ENCODE measurements around the gene IP6K3. TPM values are rescaled to one million over a fixed set of nuclear protein-coding genes. Genes with fewer than 3 reads are reported as not detected.
A peak's percentile ranks its signal among the peaks of the same experiment; 100 is the strongest.

Gene IP6K3
- polyA plus RNA-seq, 3 donors: not detected

- Histone ChIP-seq H3K4me3 (replicated peaks in 1 of 3; ENCODE audit: low read depth in 2 of 3, low read length in 3 of 3) (no peak overlapping the region), H3K27ac (ENCODE audit: low read depth in 1 of 2, low read length in 2 of 2) (no peak overlapping the region), H3K36me3 (replicated peaks in 1 of 2; ENCODE audit: control insufficient read depth in 1 of 2, insufficient read depth in 2 of 2, low read length in 2 of 2) (no peaks in the 10 kb centered on the region), H2AFZ (ENCODE audit: insufficient read depth, low read depth, low read length, poor library complexity, severe bottlenecking) (no peak overlapping the region), H3K9ac (ENCODE audit: insufficient read depth, low read length, poor library complexity, severe bottlenecking) (no peak overlapping the region), H3K27me3 (ENCODE audit: control insufficient read depth in 2 of 2, insufficient read depth in 2 of 2, low read length in 2 of 2) (no peaks in the 10 kb centered on the region), H3K4me1 (ENCODE audit: control insufficient read depth in 1 of 2, insufficient read depth in 2 of 2, low read length in 2 of 2) (no peaks in the 10 kb centered on the region), H4K20me1 (ENCODE audit: insufficient read depth, low read length) (no peaks in the 10 kb centered on the region), H3K4me2 (replicated peaks; ENCODE audit: extremely low read depth, low read length, poor library complexity, severe bottlenecking) (no peak overlapping the region), H3K9me3 (replicated peaks in 1 of 2; ENCODE audit: control insufficient read depth in 1 of 2, insufficient read depth in 1 of 2, low read length in 2 of 2) (no peaks in the 10 kb centered on the region), H3K79me2 (ENCODE audit: insufficient read depth, low read length) (no peaks in the 10 kb centered on the region)
- no peak for DNase-seq
- Mint-ChIP-seq H3K4me1 (no peaks in the 10 kb centered on the region), H3K27me3 (ENCODE audit: low read depth in 3 of 3) (peaks cover 0 to 10% (median 7%) of the 10 kb centered on the region in 3 donors), H3K9me3 (no peaks in the 10 kb centered on the region), H3K27ac (no peak overlapping the region), H3K4me3 (no peak overlapping the region), H3K36me3 (no peaks in the 10 kb centered on the region)
- 94% methylated on average over 4 of the region's 4 CpGs for WGBS (ENCODE audit: insufficient coverage)
- intact Hi-C loops (cut with micrococcal nuclease): no loop called here
- TF ChIP-seq, protein P1, sequence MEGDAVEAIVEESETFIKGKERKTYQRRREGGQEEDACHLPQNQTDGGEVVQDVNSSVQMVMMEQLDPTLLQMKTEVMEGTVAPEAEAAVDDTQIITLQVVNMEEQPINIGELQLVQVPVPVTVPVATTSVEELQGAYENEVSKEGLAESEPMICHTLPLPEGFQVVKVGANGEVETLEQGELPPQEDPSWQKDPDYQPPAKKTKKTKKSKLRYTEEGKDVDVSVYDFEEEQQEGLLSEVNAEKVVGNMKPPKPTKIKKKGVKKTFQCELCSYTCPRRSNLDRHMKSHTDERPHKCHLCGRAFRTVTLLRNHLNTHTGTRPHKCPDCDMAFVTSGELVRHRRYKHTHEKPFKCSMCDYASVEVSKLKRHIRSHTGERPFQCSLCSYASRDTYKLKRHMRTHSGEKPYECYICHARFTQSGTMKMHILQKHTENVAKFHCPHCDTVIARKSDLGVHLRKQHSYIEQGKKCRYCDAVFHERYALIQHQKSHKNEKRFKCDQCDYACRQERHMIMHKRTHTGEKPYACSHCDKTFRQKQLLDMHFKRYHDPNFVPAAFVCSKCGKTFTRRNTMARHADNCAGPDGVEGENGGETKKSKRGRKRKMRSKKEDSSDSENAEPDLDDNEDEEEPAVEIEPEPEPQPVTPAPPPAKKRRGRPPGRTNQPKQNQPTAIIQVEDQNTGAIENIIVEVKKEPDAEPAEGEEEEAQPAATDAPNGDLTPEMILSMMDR (IDR thresholded peaks at IDR 0.05): no peak
Measured at GRCh38 chr6:33762713-33763112, 16.0 kb upstream of the IP6K3 start.

- DNase-seq: peak in 2 of 3 donors; percentile 18 to 29
- no peak overlapping the region for H3K4me3 ChIP-seq (replicated peaks in 1 of 3; ENCODE audit: low read depth in 2 of 3, low read length in 3 of 3)
- no peak overlapping the region for H3K27ac ChIP-seq (ENCODE audit: low read depth in 1 of 2, low read length in 2 of 2)
- no peaks in the 10 kb centered on the region for H3K9me3 ChIP-seq (replicated peaks in 1 of 2; ENCODE audit: control insufficient read depth in 1 of 2, insufficient read depth in 1 of 2, low read length in 2 of 2)
- peaks cover 0 to 6% (median 5%) of the 10 kb centered on the region in 3 donors for H3K27me3 Mint-ChIP-seq (ENCODE audit: low read depth in 3 of 3)
- H3K79me2 ChIP-seq (ENCODE audit: insufficient read depth, low read length): no peaks in the 10 kb centered on the region
- H3K4me2 ChIP-seq (replicated peaks; ENCODE audit: extremely low read depth, low read length, poor library complexity, severe bottlenecking): no peak overlapping the region
- no peaks in the 10 kb centered on the region for H3K9me3 Mint-ChIP-seq
- no peak overlapping the region for H3K9ac ChIP-seq (ENCODE audit: insufficient read depth, low read length, poor library complexity, severe bottlenecking)
- no peak overlapping the region for H3K4me3 Mint-ChIP-seq
- TF ChIP-seq, protein P1 (IDR thresholded peaks at IDR 0.05): peak; percentile 40
- no peak overlapping the region for H2AFZ ChIP-seq (ENCODE audit: insufficient read depth, low read depth, low read length, poor library complexity, severe bottlenecking)
- WGBS (ENCODE audit: insufficient coverage): 77% methylated on average over 5 of the region's 7 CpGs
- no peaks in the 10 kb centered on the region for H3K27me3 ChIP-seq (ENCODE audit: control insufficient read depth in 2 of 2, insufficient read depth in 2 of 2, low read length in 2 of 2)
- H3K27ac Mint-ChIP-seq: no peak overlapping the region
- no peaks in the 10 kb centered on the region for H3K4me1 Mint-ChIP-seq
- intact Hi-C loops (cut with micrococcal nuclease): no loop called here
- no peaks in the 10 kb centered on the region for H4K20me1 ChIP-seq (ENCODE audit: insufficient read depth, low read length)
- H3K4me1 ChIP-seq (ENCODE audit: control insufficient read depth in 1 of 2, insufficient read depth in 2 of 2, low read length in 2 of 2): no peaks in the 10 kb centered on the region
- H3K36me3 Mint-ChIP-seq: no peaks in the 10 kb centered on the region
- no peaks in the 10 kb centered on the region for H3K36me3 ChIP-seq (replicated peaks in 1 of 2; ENCODE audit: control insufficient read depth in 1 of 2, insufficient read depth in 2 of 2, low read length in 2 of 2)
Measured at GRCh38 chr6:33761922-33762629, 15.4 kb upstream of the IP6K3 start.

Data from CD14-positive monocyte (primary cell).